SIG-M5 (cell line): Measurements from ENCODE around the gene XPOT.
A peak's percentile ranks its signal among the peaks of the same experiment; 100 is the strongest.

Source experiments
- DNase-seq: peaks from one replicate; lab custom pipeline; 2025; lab: John Stamatoyannopoulos, UW

Gene XPOT

GRCh38 chr12:64469455-64470142 is 65.4 kb downstream of the XPOT start:
- DNase-seq = no peak

- DNase-seq = no peak
Measured at GRCh38 chr12:64470495-64470894, 66.3 kb downstream of the XPOT start.

- no peak for DNase-seq
Measured at GRCh38 chr12:64473176-64473575, 69.0 kb downstream of the XPOT start.

GRCh38 chr12:64475518-64475917 is 71.3 kb downstream of the XPOT start:
- DNase-seq = no peak

GRCh38 chr12:64476844-64477243 is 72.7 kb downstream of the XPOT start:
- no peak for DNase-seq

GRCh38 chr12:64478661-64479060 is 74.5 kb downstream of the XPOT start:
- no peak for DNase-seq

GRCh38 chr12:64480148-64480547 is 76.0 kb downstream of the XPOT start:
- no peak for DNase-seq

- DNase-seq = no peak
Measured at GRCh38 chr12:64486657-64487056, 82.5 kb downstream of the XPOT start.

- no peak for DNase-seq
Measured at GRCh38 chr12:64491718-64492117, 87.5 kb downstream of the XPOT start.

- DNase-seq = no peak
Measured at GRCh38 chr12:64493513-64493912, 89.3 kb downstream of the XPOT start.

- DNase-seq = no peak
Measured at GRCh38 chr12:64494998-64495729, 91.0 kb downstream of the XPOT start.

- DNase-seq = no peak
Measured at GRCh38 chr12:64496839-64497400, 92.7 kb downstream of the XPOT start.

- DNase-seq = no peak
Measured at GRCh38 chr12:64497484-64497883, 93.3 kb downstream of the XPOT start.

- no peak for DNase-seq
Measured at GRCh38 chr12:64497903-64498302, 93.7 kb downstream of the XPOT start.

GRCh38 chr12:64500394-64500793 is 96.2 kb downstream of the XPOT start:
- peak; percentile 97 for DNase-seq
